ENCODE measurements around the gene KCNN1.

KCNN1 gene

DNA sequence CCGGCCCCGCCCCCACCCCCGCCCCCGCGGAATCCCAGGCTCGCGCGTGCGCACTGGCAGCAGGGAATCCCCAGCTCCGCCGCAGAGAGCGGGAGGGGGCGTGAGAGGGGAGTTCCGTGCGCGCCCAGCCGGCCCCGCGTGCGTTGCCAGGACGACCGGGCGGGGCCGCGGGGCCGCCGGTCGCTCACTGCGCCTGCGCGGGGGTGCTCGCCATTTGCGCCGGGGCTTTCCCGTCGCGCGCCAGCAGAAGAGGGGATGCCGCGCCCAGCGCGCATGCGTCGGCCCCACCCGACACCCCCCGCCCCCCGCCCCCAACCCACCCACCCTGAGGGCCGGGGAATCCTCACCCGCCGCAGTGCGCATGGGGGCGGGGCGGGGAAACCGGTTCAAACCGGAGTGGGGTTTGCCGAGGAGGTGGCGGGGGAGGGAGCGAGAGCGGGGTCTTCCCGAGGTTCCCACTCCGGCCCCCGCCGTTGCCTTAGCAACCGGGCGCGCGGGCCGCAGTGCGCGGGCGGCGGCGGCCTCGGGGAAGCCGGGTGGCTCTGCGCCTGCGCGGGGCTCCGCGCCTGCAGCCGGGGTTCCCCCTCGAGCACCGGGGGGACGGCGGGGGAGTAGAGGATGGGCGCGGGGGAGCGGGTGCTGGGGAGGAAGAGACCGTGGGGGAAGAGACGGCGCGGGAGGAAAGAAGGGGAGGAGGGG is 18.9 kb upstream of the KCNN1 start:
- peak; percentile 93 for DNase-seq

DNA sequence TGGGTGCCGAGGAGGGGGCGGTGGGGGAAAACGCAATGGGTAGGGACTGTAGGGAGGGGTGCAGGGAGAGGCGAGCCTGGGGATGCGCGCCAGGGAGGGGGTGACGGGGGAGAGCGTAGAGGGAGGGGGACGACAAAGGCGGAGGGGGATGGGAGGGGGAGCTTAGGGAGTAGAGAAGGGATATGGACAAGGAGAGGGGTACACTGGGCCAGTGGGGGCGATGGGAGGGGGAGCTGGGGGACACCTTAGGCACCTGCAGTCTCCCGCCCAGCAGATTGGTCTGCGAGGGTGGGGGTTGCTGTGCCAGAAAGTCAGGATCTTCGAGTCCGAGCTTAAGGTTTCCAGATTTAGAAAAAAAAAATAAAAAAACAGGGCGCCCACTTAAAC is 18.4 kb upstream of the KCNN1 start:
- no peak for DNase-seq

DNA sequence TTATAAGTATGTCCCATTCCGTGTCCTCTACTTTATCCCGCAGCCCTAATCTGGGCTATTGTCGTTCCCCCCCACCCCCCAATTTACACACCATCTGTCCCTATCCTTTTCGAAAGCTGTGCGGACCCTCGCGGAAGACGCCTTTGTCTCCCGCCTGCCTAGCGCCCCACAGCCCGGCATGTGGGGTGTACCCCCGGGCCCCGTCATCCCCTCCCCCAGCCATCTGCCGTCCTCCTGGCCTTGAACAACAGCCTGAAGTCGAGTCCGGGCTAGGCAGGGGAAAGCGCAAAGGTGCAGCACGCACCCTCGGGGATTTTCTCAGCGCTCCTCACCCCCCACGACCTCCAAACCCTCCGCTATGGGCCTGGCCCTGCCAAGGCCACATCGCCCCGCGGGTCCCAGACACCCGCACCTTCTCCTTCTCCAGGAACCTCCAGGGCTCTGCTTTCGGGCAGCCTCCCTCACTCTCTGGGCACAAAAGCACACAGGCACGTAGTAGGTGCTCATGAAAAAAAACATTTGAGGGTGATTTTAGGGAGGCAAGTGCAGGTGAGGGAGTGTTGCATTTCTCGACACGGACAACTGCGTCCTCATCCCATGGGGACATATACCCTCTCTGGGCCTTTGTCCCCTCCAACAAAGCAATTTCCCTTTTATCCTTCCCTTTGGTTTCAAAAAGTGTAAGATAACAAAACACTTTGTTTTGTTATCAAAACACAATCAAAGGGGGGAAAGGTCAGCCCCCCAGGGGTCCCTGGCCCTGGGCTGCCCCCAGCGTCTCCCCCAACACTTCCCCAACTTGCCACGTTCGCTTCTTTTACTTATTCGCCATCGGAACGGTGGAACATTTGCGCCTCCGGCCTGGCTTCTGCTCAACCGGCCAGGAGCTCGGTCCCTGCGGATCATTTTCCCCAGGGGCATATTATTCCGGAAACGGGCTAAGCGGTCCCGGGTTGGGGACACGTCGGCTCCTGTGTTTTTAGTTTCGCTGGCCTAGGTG is 17.7 kb upstream of the KCNN1 start:
- DNase-seq = no peak

DNA sequence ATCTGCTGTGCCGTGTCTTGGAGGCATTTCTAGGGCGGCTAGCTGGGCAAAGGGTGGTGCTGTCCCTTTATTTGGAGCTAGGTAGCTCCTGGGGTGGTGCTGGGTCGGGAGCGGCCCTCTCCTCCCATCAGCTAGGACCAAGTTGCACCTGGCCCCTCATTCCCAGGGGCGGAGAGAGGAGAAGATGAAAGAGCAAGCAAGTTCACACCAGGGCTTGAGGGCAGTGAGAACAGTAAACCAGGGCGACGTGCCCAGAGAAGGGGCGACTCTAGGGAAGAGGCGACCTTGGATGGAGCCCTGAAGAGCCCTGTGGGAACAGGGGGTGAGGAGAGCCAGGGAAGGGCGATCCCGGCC is 17.0 kb upstream of the KCNN1 start:
- DNase-seq = no peak

- peak; percentile 50 for DNase-seq
Measured at GRCh38 chr19:17950310-17951156, 16.4 kb upstream of the KCNN1 start.

DNA sequence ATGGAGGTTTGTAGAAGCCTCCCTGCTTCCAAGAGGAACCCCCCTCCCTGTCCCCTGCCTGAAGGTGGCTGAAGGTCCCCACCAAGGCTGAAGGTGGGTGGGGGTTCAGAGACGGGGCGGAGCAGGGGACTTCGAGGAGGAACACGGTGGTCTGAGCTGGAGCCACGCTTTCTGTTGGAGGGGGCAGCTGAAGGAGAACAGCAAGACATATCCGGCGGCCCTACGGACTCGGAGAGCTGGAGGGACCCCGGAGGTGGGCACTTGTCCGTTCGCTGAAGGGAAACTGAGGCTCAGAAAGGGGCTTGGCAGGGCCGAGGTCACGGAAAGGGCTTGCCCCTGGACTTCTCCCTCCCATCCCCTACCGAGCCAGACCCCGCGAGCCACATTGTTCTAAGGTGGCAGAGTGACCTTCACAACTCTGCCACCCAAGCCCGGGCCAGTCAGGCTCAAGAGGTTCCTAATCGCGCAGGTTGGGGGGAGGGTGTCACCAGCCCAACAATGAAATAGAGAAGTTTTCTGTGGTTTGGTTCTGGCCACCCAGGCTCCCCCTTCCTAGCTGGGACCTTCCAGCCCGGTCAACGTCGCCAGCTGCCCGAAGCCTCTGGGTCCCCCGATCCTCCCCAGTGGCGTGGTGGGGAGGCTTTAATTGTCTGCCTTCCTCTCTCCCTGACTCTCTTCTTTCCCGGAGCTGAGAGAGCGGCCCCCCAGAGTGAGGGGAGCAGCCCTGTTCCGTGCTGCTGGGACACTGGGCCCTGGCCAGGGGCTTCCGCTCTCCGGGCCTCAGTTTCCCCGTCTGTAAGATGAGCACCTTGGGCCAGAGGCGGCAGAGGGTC is 15.5 kb upstream of the KCNN1 start:
- DNase-seq = no peak

DNA sequence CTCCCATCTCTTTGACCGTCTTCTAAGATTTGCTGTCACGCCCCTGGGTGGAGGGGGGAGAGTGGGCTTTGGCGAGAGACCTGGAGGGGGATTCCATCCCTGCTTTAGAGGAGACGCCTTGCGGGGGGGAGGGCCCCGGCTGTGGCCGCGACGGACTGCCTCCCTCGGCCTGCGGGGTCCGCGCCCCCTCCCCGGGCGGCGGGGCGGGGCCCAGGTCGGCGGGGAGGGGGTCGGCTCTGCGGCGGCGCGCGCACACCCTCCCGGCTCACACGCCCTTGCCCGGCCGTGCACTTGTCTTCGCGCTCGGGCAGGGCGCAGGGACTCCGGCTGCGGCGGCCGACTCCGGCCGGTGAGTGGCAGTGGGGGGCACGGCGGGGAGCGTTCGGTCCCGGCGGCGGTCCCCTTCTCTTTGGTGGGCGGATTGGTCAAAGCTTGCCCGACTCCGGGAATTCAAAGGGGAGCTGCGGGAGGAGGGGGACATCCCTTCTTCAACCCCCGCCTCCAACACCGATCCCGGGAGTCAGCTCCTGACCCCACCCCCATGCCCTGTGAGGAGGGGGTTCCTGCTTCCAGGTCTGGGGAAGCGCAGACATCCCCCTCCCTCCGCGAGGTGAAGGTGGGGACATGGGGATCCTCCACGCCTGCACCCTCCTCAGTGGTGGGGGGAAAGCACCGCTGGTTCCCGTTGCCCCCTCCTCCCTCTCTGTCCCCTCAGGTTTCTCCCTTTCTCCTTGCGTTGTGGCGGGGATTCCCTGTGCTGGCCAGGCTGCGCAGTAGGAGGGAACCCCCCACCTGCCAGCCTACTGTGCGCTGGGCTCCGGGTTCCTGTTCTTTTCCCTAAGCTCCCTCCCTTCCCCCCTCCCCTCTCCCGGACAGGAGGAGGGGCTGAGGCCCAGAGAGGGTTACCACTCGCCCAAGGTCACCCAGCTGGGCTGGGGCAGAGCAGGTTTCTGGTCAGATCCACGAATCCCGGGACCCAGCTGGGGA is 14.6 kb upstream of the KCNN1 start:
- no peak for DNase-seq

- no peak for DNase-seq
Measured at GRCh38 chr19:17953316-17953801, 13.5 kb upstream of the KCNN1 start.

GRCh38 chr19:17953869-17954268 is 13.0 kb upstream of the KCNN1 start:
- DNase-seq = no peak

GRCh38 chr19:17954401-17954800 is 12.5 kb upstream of the KCNN1 start:
- no peak for DNase-seq

GRCh38 chr19:17957149-17957849 is 9.6 kb upstream of the KCNN1 start:
- DNase-seq = no peak

DNA sequence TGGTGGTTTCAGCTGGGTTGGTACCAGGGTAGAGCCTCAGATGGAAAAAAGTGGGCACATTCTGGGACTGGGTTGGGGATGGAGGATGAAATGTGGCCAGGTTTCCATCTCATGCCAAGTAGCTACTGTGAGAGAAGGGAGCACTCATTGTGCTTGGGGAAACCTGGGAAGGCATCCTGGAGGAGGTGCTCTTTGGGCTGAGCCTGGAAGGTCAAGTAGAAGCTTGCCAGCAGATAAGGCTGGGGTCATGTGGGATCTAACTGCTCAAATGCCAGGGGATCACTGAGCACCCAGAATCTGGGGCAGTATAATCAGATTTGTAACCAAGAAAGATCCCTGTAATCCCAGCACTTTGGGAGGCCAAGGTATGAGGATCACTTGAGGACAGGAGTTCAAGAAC is 9.0 kb upstream of the KCNN1 start:
- DNase-seq = no peak

- DNase-seq = no peak
Measured at GRCh38 chr19:17963936-17964691, 2.8 kb upstream of the KCNN1 start.

GRCh38 chr19:17965370-17966128 is 1.4 kb upstream of the KCNN1 start:
- DNase-seq = no peak

- DNase-seq = no peak
Measured at GRCh38 chr19:17966129-17966483, 801 bp upstream of the KCNN1 start.

DNA sequence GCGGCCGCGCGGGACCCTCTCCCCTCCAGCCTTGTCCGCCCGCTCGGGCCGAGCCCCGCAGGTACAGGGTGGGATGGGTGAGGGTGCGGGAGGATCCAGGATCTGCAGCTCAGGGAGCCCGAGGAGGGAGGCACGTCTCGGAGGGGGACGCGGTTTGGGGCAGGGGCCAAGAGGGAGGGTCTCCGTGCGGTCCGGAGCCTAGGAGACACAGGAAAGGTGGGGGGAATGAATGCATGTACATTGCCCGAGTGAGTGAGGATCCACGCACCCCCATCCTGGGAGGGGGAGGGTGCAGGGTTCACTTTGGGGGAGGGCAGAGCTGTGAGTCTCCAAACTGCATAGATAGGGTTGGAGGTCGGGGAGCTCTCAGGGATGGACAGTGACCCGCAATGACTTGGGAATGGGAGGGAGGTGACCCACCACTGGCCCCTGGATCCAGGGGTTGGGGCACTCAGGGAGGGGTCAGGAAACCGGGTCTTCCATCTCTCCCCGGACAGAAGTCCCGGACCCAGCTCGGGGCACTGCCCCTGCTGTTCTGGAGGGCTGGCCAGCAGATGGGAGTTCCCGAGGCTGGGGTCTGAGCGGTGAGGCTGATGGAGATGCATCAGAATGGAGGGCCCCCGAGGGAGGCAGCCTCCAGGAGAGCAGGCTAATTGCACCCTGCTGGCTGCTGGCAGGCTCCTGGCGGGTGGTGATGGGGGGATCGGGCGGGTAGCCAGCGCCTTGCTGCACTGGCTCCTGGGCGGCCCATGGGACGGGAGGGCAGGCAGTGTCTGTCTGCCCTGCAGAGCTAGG is 547 bp downstream of the KCNN1 start:
- DNase-seq = no peak

- no peak for DNase-seq
Measured at GRCh38 chr19:17968362-17968761, 1.5 kb downstream of the KCNN1 start.

Measured in effector CD4-positive, alpha-beta T cell (primary cell).